ENCODE measurements around the gene CCDC85C.

GRCh38 chr14:99573000-99573330 lies 31.0 kb downstream of the CCDC85C start:
- TF ChIP-seq FOXM1 (IDR thresholded peaks at IDR 0.05; ENCODE audit: low read depth, low read length), result no peak
- no peak for TF ChIP-seq BMI1 (IDR thresholded peaks at IDR 0.05; ENCODE audit: borderline replicate concordance)
- no peak for TF ChIP-seq SP1 (IDR thresholded peaks at IDR 0.05; ENCODE audit: low read depth, low read length)
- TF ChIP-seq TAF1 (IDR thresholded peaks at IDR 0.05; ENCODE audit: borderline replicate concordance, low read depth, low read length), result no peak
- TF ChIP-seq MYC (IDR thresholded peaks at IDR 0.05; ENCODE audit: insufficient read depth, insufficient read length, insufficient replicate concordance, low read length, severe bottlenecking), result no peak
- no peak for TF ChIP-seq NFIC (IDR thresholded peaks at IDR 0.05; ENCODE audit: low read depth, low read length)
- TF ChIP-seq POLR2AphosphoS2 (IDR thresholded peaks at IDR 0.05; ENCODE audit: low read depth, low read length), result no peak

Measured in GM12878 (cell line).